Neuronal stem cell (in vitro differentiated cells): Measurements from ENCODE around the gene UGT1A10.

Experiments used
- DNase-seq: peaks from one replicate; pipeline ENCODE4 v3.0.0-alpha.2; 2013; ENCODE audit warnings: low spot score
- H2AFZ ChIP-seq: one replicate; pipeline ENCODE4 v1.6.1; 2013; ENCODE audit warnings: mild to moderate bottlenecking, low read length, inconsistent platforms
- H2AK5ac ChIP-seq: 2 replicates; pipeline ENCODE4 v1.6.1; 2013; ENCODE audit warnings: low read depth, mild to moderate bottlenecking, inconsistent platforms, low read length, moderate library complexity, mixed read lengths
- H2BK120ac ChIP-seq: 2 replicates; pipeline ENCODE4 v1.6.1; 2013; ENCODE audit warnings: low read depth, mild to moderate bottlenecking, inconsistent platforms, low read length, moderate library complexity, mixed read lengths
- H2BK12ac ChIP-seq: one replicate; pipeline ENCODE4 v1.6.1; 2013; ENCODE audit warnings: low read length, inconsistent platforms
- H2BK15ac ChIP-seq: 2 replicates; pipeline ENCODE4 v1.6.1; 2013; ENCODE audit warnings: mild to moderate bottlenecking, low read length, inconsistent platforms, mixed read lengths
- H2BK5ac ChIP-seq: one replicate; pipeline ENCODE4 v1.6.1; 2013; ENCODE audit warnings: inconsistent platforms, mild to moderate bottlenecking, low read length, moderate library complexity
- H3K14ac ChIP-seq: one replicate; pipeline ENCODE4 v1.6.1; 2013; ENCODE audit warnings: low read length, inconsistent platforms
- H3K18ac ChIP-seq: 2 replicates; pipeline ENCODE4 v1.6.1; 2013; ENCODE audit warnings: low read length, inconsistent platforms
- H3K23ac ChIP-seq: 2 replicates; pipeline ENCODE4 v1.6.1; 2013; ENCODE audit warnings: low read depth, mild to moderate bottlenecking, mixed read lengths, low read length, inconsistent platforms; ENCODE audit not compliant: poor library complexity
- H3K27ac ChIP-seq: replicated peaks from 3 replicates; pipeline ENCODE4 v1.5.1; 2013; ENCODE audit warnings: low read length, inconsistent platforms
- H3K27me3 ChIP-seq, 3 experiments: 2 replicates each; pipeline ENCODE4 v1.6.1; 2013; ENCODE audit warnings: low read length in 3 of 3, mild to moderate bottlenecking in 2 of 3, inconsistent platforms in 1 of 3, low read depth in 1 of 3, mixed read lengths in 1 of 3, moderate library complexity in 1 of 3; ENCODE audit not compliant: control insufficient read depth in 3 of 3, insufficient read depth in 3 of 3
- H3K36me3 ChIP-seq, 2 donors: replicated peaks in 1 of 2; 2 replicates each; pipeline ENCODE4 v1.6.1; 2013; ENCODE audit warnings: low read length in 2 of 2; ENCODE audit not compliant: control insufficient read depth in 2 of 2, insufficient read depth in 2 of 2
- H3K4ac ChIP-seq: 2 replicates; pipeline ENCODE4 v1.6.1; 2013; ENCODE audit warnings: inconsistent platforms, mild to moderate bottlenecking, low read length, moderate library complexity
- H3K4me1 ChIP-seq, 2 donors: 1 replicate in 1 of 2; 2 replicates in 1 of 2; pipeline ENCODE4 v1.6.1; 2013; ENCODE audit warnings: low read length in 2 of 2, low read depth in 1 of 2; ENCODE audit not compliant: control insufficient read depth in 2 of 2, insufficient read depth in 1 of 2
- H3K4me2 ChIP-seq: one replicate; pipeline ENCODE4 v1.6.1; 2013; ENCODE audit warnings: mild to moderate bottlenecking, low read length, inconsistent platforms; ENCODE audit not compliant: insufficient read depth, poor library complexity, severe bottlenecking
- H3K4me3 ChIP-seq, 2 donors: 2 replicates each; pipeline ENCODE4 v1.5.1; 2013; ENCODE audit warnings: low read length in 2 of 2, mild to moderate bottlenecking in 2 of 2, inconsistent platforms in 1 of 2, moderate library complexity in 1 of 2
- H3K79me1 ChIP-seq: one replicate; pipeline ENCODE4 v1.6.1; 2013; ENCODE audit warnings: low read depth, mild to moderate bottlenecking, inconsistent platforms, low read length, moderate library complexity
- H3K9ac ChIP-seq: one replicate; pipeline ENCODE4 v1.6.1; 2013; ENCODE audit warnings: mild to moderate bottlenecking, low read depth, low read length, inconsistent platforms; ENCODE audit not compliant: poor library complexity
- H3K9me3 ChIP-seq, 2 donors: replicated peaks in 1 of 2; 2 replicates each; pipeline versions ENCODE3 to v1.6.1; 2013; ENCODE audit warnings: low read length in 2 of 2, mild to moderate bottlenecking in 2 of 2, inconsistent platforms in 1 of 2, low read depth in 1 of 2, mixed read lengths in 1 of 2, moderate library complexity in 1 of 2; ENCODE audit not compliant: control insufficient read depth in 2 of 2, insufficient read depth in 1 of 2
- H4K8ac ChIP-seq: one replicate; pipeline ENCODE4 v1.6.1; 2013; ENCODE audit warnings: low read depth, mild to moderate bottlenecking, inconsistent platforms, low read length, moderate library complexity
- H4K91ac ChIP-seq: one replicate; pipeline ENCODE4 v1.6.1; 2013; ENCODE audit warnings: low read length, low read depth, mild to moderate bottlenecking, inconsistent platforms; ENCODE audit not compliant: poor library complexity
- WGBS, 2 donors: extraction: QIAGEN DNeasy Blood & Tissue Kit; methylation state at CpG; one replicate each; pipeline ENCODE4 v1.1.7; 2013; ENCODE audit warnings: missing lambda C conversion rate in 2 of 2, mixed read lengths in 1 of 2; ENCODE audit not compliant: insufficient read length in 2 of 2, insufficient replicate concordance in 1 of 2; ENCODE audit errors: extremely low coverage in 2 of 2; 5-methylcytosine and 5-hydroxymethylcytosine counted together

Gene UGT1A10

GRCh38 chr2:233768076-233768475, 131.8 kb downstream of the UGT1A10 start:
- Histone ChIP-seq H2BK15ac (no peak overlapping the region), H2BK5ac (no peak overlapping the region), H3K9me3 (peaks cover 2 to 9% of the 10 kb centered on the region in 2 donors), H3K9ac (no peak overlapping the region), H3K4ac (no peak overlapping the region), H3K27ac (no peak overlapping the region), H3K79me1 (no peaks in the 10 kb centered on the region), H4K8ac (no peak overlapping the region), H3K27me3 (no peaks in the 10 kb centered on the region), H3K4me2 (no peak overlapping the region), H3K14ac (no peak overlapping the region), H2BK12ac (no peak overlapping the region), H3K4me3 (no peak overlapping the region), H2AK5ac (no peak overlapping the region), H4K91ac (no peak overlapping the region), H3K18ac (no peak overlapping the region), H3K4me1 (peaks cover 3 to 6% of the 10 kb centered on the region in 2 donors), H3K23ac (no peak overlapping the region), H2AFZ (peak overlapping the region; percentile 75), H3K36me3 (no peaks in the 10 kb centered on the region), H2BK120ac (no peak overlapping the region)
- DNase-seq, result no peak
- WGBS, 2 donors, result no CpG with 5 or more reads among the region's 4 CpGs

- no peak overlapping the region for H2BK120ac ChIP-seq
- no peak overlapping the region for H4K91ac ChIP-seq
- no peak overlapping the region for H3K18ac ChIP-seq
- no CpG with 5 or more reads among the region's 9 CpGs for whole genome bisulfite sequencing, 2 donors
- no peak overlapping the region for H3K4me2 ChIP-seq
- H2BK5ac ChIP-seq, result no peak overlapping the region
- H3K36me3 ChIP-seq, result no peaks in the 10 kb centered on the region
- DNase-seq, result no peak
- H2BK12ac ChIP-seq, result no peak overlapping the region
- no peak overlapping the region for H3K4me3 ChIP-seq
- H3K14ac ChIP-seq, result no peak overlapping the region
- no peak overlapping the region for H3K27ac ChIP-seq
- no peak overlapping the region for H4K8ac ChIP-seq
- H3K4ac ChIP-seq, result no peak overlapping the region
- H2AK5ac ChIP-seq, result peak overlapping the region; percentile 7
- H2AFZ ChIP-seq, result no peak overlapping the region
- peaks cover 2 to 9% of the 10 kb centered on the region in 2 donors for H3K9me3 ChIP-seq
- no peak overlapping the region for H3K9ac ChIP-seq
- no peak overlapping the region for H2BK15ac ChIP-seq
- peaks cover 3 to 6% of the 10 kb centered on the region in 2 donors for H3K4me1 ChIP-seq
- no peak overlapping the region for H3K23ac ChIP-seq
- no peaks in the 10 kb centered on the region for H3K27me3 ChIP-seq
- H3K79me1 ChIP-seq, result no peaks in the 10 kb centered on the region
Observed at GRCh38 chr2:233769260-233769659, 133.0 kb downstream of the UGT1A10 start.

- H3K4me2 ChIP-seq, result no peak overlapping the region
Observed at GRCh38 chr2:233772153-233772552, 135.9 kb downstream of the UGT1A10 start.

GRCh38 chr2:233772583-233772982, 136.3 kb downstream of the UGT1A10 start:
- no peak overlapping the region for H2BK15ac ChIP-seq
- no peak overlapping the region for H2AK5ac ChIP-seq
- no peak overlapping the region for H3K4ac ChIP-seq
- no peak overlapping the region for H2BK12ac ChIP-seq
- no peaks in the 10 kb centered on the region for H3K27me3 ChIP-seq
- peaks cover 4 to 14% of the 10 kb centered on the region in 2 donors for H3K9me3 ChIP-seq
- no peak overlapping the region for H4K8ac ChIP-seq
- H3K23ac ChIP-seq, result no peak overlapping the region
- no peaks in the 10 kb centered on the region for H3K79me1 ChIP-seq
- H2AFZ ChIP-seq, result no peak overlapping the region
- no peak overlapping the region for H3K4me3 ChIP-seq
- H3K4me2 ChIP-seq, result no peak overlapping the region
- DNase-seq, result no peak
- WGBS, 2 donors, result no CpG with 5 or more reads among the region's 5 CpGs
- no peak overlapping the region for H3K14ac ChIP-seq
- no peaks in the 10 kb centered on the region for H3K36me3 ChIP-seq
- H3K18ac ChIP-seq, result no peak overlapping the region
- no peak overlapping the region for H2BK5ac ChIP-seq
- H4K91ac ChIP-seq, result no peak overlapping the region
- no peak overlapping the region for H3K27ac ChIP-seq
- H3K9ac ChIP-seq, result no peak overlapping the region
- H2BK120ac ChIP-seq, result no peak overlapping the region
- H3K4me1 ChIP-seq, result peaks cover 3% of the 10 kb centered on the region in 2 donors

More at GRCh38 chr2:233772153-233772552, 135.9 kb downstream of the UGT1A10 start:
- no peaks in the 10 kb centered on the region for H3K36me3 ChIP-seq
- H3K4ac ChIP-seq, result no peak overlapping the region
- H3K4me1 ChIP-seq, result peaks cover 3% of the 10 kb centered on the region in 2 donors
- H2BK5ac ChIP-seq, result no peak overlapping the region
- no peak overlapping the region for H4K91ac ChIP-seq
- no peak overlapping the region for H3K27ac ChIP-seq
- H2BK12ac ChIP-seq, result no peak overlapping the region
- H2AFZ ChIP-seq, result no peak overlapping the region
- no peak overlapping the region for H2AK5ac ChIP-seq
- no peak for DNase-seq
- H3K18ac ChIP-seq, result no peak overlapping the region
- no peak overlapping the region for H2BK120ac ChIP-seq
- H4K8ac ChIP-seq, result no peak overlapping the region
- H3K27me3 ChIP-seq, result no peaks in the 10 kb centered on the region
- H3K9ac ChIP-seq, result no peak overlapping the region
- H3K9me3 ChIP-seq, result peaks cover 4 to 14% of the 10 kb centered on the region in 2 donors
- H2BK15ac ChIP-seq, result no peak overlapping the region
- H3K14ac ChIP-seq, result no peak overlapping the region
- no peaks in the 10 kb centered on the region for H3K79me1 ChIP-seq
- H3K23ac ChIP-seq, result no peak overlapping the region
- no peak overlapping the region for H3K4me3 ChIP-seq
- no CpG with 5 or more reads among the region's 16 CpGs for WGBS, 2 donors
